Hepatocyte (in vitro differentiated cells): ENCODE measurements around the gene TBC1D1.

ENCODE experiments used
- EZH2 ChIP-seq: fragments of 200-600 bp; sonication (generic); IDR thresholded peaks from 2 replicates; pipeline ENCODE4 v1.6.1; 2016; ENCODE audit warnings: antibody characterized with exemption, mild to moderate bottlenecking, borderline replicate concordance
- EZH2phosphoT487 ChIP-seq: fragments of 200-600 bp; sonication (generic); IDR thresholded peaks from one replicate; pipeline ENCODE4 v1.6.1; 2018; ENCODE audit warnings: antibody characterized with exemption, mild to moderate bottlenecking, low read depth, moderate library complexity; ENCODE audit not compliant: unreplicated experiment, severe bottlenecking
- TF ChIP-seq, protein P1 (sequence below): fragments of 200-600 bp; sonication (generic); IDR thresholded peaks from 2 replicates; pipeline ENCODE4 v1.5.1; 2016; ENCODE audit warnings: antibody characterized with exemption, mild to moderate bottlenecking; ENCODE audit not compliant: poor library complexity

GRCh38 chr4:38149997-38150671 lies 259.2 kb downstream of the TBC1D1 start:
- no peak for TF ChIP-seq EZH2
- TF ChIP-seq, protein P1, sequence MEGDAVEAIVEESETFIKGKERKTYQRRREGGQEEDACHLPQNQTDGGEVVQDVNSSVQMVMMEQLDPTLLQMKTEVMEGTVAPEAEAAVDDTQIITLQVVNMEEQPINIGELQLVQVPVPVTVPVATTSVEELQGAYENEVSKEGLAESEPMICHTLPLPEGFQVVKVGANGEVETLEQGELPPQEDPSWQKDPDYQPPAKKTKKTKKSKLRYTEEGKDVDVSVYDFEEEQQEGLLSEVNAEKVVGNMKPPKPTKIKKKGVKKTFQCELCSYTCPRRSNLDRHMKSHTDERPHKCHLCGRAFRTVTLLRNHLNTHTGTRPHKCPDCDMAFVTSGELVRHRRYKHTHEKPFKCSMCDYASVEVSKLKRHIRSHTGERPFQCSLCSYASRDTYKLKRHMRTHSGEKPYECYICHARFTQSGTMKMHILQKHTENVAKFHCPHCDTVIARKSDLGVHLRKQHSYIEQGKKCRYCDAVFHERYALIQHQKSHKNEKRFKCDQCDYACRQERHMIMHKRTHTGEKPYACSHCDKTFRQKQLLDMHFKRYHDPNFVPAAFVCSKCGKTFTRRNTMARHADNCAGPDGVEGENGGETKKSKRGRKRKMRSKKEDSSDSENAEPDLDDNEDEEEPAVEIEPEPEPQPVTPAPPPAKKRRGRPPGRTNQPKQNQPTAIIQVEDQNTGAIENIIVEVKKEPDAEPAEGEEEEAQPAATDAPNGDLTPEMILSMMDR, result no peak
- no peak for TF ChIP-seq EZH2phosphoT487
